OCI-LY1 (cell line): ENCODE results near the gene CLDN9.

Experiments used
- EZH2 ChIP-seq: fragments of 200-600 bp; sonication (generic), shearing (Covaris generic); IDR thresholded peaks from 2 replicates; pipeline ENCODE4 v1.8.0; 2017; ENCODE audit warnings: borderline replicate concordance, mixed run types, mild to moderate bottlenecking, antibody characterized with exemption, low read length, moderate library complexity, mixed read lengths
- TF ChIP-seq, protein P1 (sequence below): fragments of 200-600 bp; sonication (generic), shearing (Covaris generic); IDR thresholded peaks from 2 replicates; pipeline ENCODE4 v1.5.1; 2017; ENCODE audit warnings: mild to moderate bottlenecking, antibody characterized with exemption, low read length, moderate library complexity, mixed read lengths

DNA sequence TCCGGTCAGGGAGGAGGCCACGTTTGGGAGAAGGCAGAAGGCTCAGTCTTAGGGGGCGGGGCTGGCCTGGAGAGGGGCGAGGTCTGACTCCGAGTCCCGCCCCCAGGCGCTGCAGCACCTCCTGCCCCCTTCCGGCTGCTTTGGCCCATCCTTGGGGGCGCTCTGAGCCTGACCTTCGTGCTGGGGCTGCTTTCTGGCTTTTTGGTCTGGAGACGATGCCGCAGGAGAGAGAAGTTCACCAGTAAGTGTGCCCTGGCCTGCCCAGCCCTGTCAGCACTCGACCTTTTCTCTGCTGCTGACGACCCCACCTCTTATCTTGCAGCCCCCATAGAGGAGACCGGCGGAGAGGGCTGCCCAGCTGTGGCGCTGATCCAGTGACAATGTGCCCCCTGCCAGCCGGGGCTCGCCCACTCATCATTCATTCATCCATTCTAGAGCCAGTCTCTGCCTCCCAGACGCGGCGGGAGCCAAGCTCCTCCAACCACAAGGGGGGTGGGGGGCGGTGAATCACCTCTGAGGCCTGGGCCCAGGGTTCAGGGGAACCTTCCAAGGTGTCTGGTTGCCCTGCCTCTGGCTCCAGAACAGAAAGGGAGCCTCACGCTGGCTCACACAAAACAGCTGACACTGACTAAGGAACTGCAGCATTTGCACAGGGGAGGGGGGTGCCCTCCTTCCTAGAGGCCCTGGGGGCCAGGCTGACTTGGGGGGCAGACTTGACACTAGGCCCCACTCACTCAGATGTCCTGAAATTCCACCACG, 8.9 kb downstream of the CLDN9 start:
- TF ChIP-seq, protein P1, sequence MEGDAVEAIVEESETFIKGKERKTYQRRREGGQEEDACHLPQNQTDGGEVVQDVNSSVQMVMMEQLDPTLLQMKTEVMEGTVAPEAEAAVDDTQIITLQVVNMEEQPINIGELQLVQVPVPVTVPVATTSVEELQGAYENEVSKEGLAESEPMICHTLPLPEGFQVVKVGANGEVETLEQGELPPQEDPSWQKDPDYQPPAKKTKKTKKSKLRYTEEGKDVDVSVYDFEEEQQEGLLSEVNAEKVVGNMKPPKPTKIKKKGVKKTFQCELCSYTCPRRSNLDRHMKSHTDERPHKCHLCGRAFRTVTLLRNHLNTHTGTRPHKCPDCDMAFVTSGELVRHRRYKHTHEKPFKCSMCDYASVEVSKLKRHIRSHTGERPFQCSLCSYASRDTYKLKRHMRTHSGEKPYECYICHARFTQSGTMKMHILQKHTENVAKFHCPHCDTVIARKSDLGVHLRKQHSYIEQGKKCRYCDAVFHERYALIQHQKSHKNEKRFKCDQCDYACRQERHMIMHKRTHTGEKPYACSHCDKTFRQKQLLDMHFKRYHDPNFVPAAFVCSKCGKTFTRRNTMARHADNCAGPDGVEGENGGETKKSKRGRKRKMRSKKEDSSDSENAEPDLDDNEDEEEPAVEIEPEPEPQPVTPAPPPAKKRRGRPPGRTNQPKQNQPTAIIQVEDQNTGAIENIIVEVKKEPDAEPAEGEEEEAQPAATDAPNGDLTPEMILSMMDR: peak; percentile 58
- no peak for TF ChIP-seq EZH2
